RWPE1 (cell line): ENCODE data around the gene TUBA8.
A peak's percentile ranks its signal among the peaks of the same experiment; 100 is the strongest.
"Not testable (repeated sequence)": the region's sequence is repeated elsewhere in the genome, so short reads cannot be mapped to it uniquely, and the experiment has no call there.

ENCODE experiments used
- CTCF ChIA-PET: fragments of 350-600 bp; sonication (Branson Sonifier 250); formaldehyde crosslinking; extraction: SDS; loops from one replicate; lab custom pipeline; 2021; lab: Yijun Ruan, JAX
- POLR2A ChIA-PET: fragments of 400-600 bp; formaldehyde crosslinking; extraction: SDS; loops from one replicate; lab custom pipeline; 2020; ENCODE audit warnings: antibody characterized with exemption; ENCODE audit not compliant: low non-redundant PET; lab: Yijun Ruan, JAX
- DNase-seq: peaks from one replicate; pipeline ENCODE4 v3.0.0; 2012; ENCODE audit warnings: low spot score
- H3K27ac ChIP-seq: fragments of 450-650 bp; 2 replicates; pipeline ENCODE4 v1.5.1; 2017
- TF ChIP-seq, protein P1 (sequence below): fragments of 450-650 bp; conservative IDR thresholded peaks from 2 replicates; pipeline ENCODE4 v1.5.1; 2017; ENCODE audit warnings: low read depth, mild to moderate bottlenecking

The TUBA8 gene

DNA sequence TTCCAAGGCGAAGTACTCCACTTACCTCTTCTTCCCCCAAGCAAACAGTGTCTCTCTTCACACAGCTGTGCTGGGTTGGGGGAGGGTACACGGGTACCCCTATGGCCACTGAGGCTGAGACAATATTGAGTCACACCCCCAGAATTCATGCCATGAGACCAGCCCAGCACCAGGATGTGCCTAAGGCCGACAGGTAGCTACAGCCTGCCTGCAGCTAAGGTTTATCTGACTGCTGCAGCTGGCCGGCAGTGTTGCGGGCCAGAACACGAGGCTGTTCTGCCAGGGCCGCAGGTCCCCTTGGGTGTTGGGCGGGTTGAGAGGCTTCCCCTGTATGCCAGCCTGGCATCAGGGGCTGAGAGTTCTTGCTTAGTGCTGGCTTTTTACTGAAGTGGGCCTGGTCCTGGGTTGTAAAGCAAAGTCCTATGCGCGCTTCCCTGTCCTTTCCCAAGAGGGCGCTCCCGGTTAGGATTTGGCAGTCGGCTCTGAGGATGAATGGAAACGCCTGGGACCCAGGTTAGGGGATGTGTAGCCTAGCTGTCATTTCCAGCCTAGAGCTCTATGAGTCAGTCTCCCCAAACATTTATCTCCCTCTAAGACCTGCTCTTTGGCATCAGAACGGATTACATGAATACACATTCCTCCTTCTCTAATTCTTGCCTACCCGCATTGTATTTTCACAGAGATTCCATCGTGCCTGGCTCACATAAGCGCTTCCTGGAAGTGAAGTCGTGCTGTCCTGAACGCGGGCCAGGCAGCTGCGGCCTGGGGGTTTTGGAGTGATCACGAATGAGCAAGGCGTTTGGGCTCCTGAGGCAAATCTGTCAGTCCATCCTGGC, 46.5 kb downstream of the TUBA8 start:
- TF ChIP-seq, protein P1, sequence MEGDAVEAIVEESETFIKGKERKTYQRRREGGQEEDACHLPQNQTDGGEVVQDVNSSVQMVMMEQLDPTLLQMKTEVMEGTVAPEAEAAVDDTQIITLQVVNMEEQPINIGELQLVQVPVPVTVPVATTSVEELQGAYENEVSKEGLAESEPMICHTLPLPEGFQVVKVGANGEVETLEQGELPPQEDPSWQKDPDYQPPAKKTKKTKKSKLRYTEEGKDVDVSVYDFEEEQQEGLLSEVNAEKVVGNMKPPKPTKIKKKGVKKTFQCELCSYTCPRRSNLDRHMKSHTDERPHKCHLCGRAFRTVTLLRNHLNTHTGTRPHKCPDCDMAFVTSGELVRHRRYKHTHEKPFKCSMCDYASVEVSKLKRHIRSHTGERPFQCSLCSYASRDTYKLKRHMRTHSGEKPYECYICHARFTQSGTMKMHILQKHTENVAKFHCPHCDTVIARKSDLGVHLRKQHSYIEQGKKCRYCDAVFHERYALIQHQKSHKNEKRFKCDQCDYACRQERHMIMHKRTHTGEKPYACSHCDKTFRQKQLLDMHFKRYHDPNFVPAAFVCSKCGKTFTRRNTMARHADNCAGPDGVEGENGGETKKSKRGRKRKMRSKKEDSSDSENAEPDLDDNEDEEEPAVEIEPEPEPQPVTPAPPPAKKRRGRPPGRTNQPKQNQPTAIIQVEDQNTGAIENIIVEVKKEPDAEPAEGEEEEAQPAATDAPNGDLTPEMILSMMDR, result peak; percentile 79
- ChIA-PET POLR2A (interaction anchor here (0.5 kb wide), 1 partner anchor 1021 kb away, joined by 9 read pairs; the partner anchor contains the start of gene SLC25A1), CTCF (interaction anchor here (0.7 kb wide), 1 partner anchor 860 kb away, joined by 3 read pairs; no protein-coding TSS in a partner anchor)
- DNase-seq, result peak; percentile 55
- no peak overlapping the region for H3K27ac ChIP-seq

DNA sequence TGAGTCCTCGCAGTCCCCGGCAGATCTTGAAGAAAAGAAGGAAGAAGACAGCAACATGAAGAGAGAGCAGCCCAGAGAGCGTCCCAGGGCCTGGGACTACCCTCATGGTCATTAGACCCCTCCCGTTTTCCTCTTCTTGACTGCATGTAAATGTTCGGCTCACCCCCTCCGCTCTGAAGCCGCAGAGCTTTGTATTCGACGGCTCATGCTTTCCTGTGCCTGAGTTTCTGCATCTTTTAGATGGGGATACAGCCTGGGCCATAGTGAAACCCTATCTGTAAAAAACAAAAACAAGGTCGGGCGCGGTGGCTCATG, 47.1 kb downstream of the TUBA8 start:
- POLR2A ChIA-PET, result no interaction called here
- CTCF ChIA-PET, result interaction anchor here (0.7 kb wide), 1 partner anchor 859 kb away, joined by 3 read pairs; no protein-coding TSS in a partner anchor
- DNase-seq, result no peak
- H3K27ac ChIP-seq, result no peak overlapping the region
- TF ChIP-seq, protein P1, result no peak

DNA sequence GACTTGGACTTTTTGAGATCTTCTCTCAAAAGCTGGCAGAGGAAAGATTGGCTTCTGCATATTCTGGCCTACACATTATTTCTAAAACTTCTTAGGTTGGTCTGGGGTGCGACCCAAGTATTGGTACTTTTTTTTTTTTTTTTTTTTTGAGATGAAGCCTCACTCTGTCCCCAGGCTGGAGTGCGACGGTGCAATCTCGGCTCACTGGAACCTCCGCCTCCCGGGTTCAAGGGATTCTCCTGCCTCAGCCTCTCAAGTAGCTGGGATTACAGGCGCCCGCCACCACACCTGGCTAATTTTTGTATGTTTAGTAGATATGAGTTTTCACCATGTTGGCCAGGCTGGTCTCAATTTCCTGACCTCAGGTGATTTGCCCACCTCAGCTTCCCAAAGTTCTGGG, 50.0 kb downstream of the TUBA8 start:
- DNase-seq, H3K27ac ChIP-seq, POLR2A ChIA-PET, CTCF ChIA-PET: not testable (repeated sequence)

DNA sequence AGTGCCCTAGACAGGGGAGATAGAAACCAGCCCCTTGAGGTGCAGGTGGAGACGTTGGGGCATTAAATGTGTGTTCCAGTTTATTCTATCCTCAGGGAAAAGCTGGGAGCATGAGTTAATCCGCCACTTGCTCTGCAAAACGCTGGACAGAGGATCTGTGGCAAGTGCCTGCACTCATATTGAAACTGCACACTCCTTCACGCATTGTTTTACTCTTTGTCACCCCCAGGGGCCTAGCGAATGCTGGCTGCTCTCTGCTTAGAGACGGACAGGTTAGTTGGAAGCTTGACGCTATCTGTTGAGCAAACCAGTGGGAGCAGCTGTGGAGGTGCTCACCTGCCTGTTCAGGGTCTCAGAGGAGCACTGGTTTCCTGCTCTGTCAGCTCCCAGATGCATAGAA, 53.2 kb downstream of the TUBA8 start:
- POLR2A ChIA-PET, DNase-seq, H3K27ac ChIP-seq, CTCF ChIA-PET: not testable (repeated sequence)

DNA sequence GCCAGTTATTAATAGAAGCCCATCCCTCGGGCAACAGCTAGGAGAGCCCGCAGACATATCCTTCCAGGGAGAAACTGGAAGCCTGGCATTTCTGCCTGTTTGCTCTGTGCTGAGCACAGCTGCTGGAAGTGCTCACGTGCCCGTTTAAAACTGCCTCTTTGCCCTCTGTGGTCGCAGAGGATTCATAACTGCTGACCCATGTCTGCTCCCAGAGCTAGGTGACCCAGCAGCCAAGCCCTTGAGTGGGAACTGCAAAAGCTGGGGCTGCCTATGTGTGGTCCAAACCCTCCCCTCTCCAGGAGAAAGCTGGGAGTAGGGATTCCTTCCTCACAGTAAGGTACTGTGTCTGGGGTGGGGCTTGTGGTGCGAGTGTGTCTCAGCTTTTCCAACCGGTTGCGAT, 54.0 kb downstream of the TUBA8 start:
- POLR2A ChIA-PET, H3K27ac ChIP-seq, CTCF ChIA-PET, DNase-seq: not testable (repeated sequence)

DNA sequence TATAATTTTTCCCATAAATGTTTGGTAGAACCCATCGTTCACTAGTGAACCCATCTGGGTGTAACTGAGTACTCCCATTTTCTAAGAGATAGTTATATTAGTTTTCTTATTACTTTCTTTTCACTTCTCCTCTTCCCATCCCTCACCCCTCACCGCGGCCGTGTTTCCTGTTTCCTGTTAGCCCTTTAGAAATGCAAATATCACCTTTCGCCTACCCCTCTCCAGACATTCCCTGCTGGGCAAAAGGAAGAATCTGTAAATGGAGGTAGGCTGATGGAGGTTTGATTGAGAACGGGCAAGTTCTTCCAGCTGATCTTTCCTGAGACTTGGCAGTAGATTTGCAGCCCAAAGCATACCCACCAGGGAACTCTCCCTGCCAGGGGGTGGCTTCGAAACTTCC, 54.7 kb downstream of the TUBA8 start:
- POLR2A ChIA-PET, CTCF ChIA-PET, H3K27ac ChIP-seq, DNase-seq: not testable (repeated sequence)

DNA sequence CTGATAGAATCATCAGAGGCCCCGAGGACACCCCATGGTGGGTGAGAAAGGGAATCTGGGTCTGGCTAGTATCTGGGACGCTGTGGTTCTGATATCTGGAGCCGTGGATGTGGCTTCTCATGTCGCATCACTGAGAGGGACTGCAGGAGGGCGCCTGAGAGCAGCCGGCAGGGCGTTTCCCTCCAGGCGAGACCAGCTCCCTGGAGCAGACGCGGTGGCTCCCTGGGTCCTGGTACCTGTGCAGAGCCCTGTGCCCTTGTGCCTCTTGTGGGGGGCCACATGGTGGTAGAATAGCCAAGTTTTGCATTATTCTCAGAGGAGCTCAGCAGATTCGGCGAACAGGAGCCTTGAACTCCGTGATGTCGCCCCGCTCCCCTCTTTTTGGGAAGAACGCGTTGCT, 59.7 kb downstream of the TUBA8 start:
- POLR2A ChIA-PET, CTCF ChIA-PET: not testable (repeated sequence)

DNA sequence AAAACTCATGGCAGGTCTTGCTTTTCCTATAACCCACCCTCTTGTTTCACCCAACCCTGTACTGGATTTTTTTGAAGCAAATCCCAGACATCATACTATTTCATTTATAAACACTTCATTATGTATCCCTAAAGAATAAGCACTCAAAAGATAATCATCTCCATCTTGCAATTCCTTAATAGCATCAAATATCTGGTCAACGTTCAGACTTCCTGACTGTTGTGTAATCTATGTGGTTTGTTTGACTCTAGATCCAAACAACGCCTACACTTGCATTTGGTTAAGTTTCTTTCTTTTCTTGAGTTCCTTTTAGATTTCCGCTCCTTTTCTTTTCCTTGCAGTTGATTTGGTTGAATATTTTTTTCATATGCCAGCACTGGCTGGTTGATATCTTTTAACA, 61.6 kb downstream of the TUBA8 start:
- POLR2A ChIA-PET, CTCF ChIA-PET, DNase-seq, H3K27ac ChIP-seq: not testable (repeated sequence)

More for the DNA sequence above, 59.7 kb downstream of the TUBA8 start:
- not testable (repeated sequence) for DNase-seq, H3K27ac ChIP-seq

DNA sequence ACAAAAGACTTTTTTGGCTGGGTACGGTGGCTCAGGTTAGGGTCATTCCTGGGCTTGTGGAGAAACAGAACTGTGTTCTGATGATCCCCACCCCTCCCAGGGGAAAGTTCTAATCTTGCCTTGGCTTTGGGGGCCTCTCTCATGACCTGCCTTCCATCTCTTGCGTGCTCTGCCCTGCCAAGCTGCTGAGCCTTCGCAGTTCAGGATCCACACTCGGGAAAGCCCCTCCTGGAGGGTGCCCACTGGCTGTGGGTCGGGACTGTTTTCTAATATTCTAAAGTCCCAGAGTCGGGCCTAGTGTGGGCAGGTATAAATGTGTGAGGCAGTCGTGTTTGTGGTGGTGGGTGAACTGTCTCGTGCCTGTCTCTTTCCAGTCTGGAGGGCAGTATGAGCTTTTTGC, 62.2 kb downstream of the TUBA8 start:
- CTCF ChIA-PET, DNase-seq, POLR2A ChIA-PET, H3K27ac ChIP-seq: not testable (repeated sequence)

DNA sequence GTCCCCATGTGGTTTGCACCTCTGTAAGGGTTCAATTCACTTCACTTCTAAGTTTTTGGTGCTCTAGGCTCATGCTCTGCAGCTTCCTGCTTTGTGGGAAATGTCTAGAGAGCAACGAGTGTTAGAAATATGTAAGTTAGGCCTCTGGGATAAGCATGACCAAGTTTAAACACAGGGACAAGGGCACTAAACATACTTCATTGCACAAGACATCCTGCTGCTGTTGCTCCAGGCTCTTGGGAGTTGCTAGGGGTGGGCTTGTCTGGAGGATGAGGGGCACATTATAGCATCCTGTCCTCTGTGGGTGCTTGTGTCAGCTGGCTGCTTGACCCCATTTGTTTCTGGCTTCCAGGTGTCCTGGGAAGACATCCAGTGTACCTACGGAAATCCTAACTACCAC, 62.8 kb downstream of the TUBA8 start:
- CTCF ChIA-PET, H3K27ac ChIP-seq, DNase-seq, POLR2A ChIA-PET: not testable (repeated sequence)
